ENCODE measurements around the gene IDUA. TPM values are rescaled to one million over a fixed set of nuclear protein-coding genes. Genes with fewer than 3 reads are reported as not detected.

The IDUA gene
- polyA plus RNA-seq, 1 donor = 16.5 TPM

- no peak for DNase-seq
These were observed 30.2 kb upstream of the IDUA start for GRCh38 chr4:956531-957230.

- DNase-seq = no peak
These were observed 29.6 kb upstream of the IDUA start for GRCh38 chr4:957231-957580.

- DNase-seq = no peak
These were observed 29.1 kb upstream of the IDUA start for GRCh38 chr4:957581-958313.

- no peak for DNase-seq
These were observed 28.6 kb upstream of the IDUA start for GRCh38 chr4:958314-958665.

GRCh38 chr4:958696-959337, 28.0 kb upstream of the IDUA start:
- no peak for DNase-seq

- DNase-seq = no peak
These were observed 27.3 kb upstream of the IDUA start for GRCh38 chr4:959338-960139.

GRCh38 chr4:960140-960635, 26.7 kb upstream of the IDUA start:
- no peak for DNase-seq

GRCh38 chr4:960636-961350, 26.1 kb upstream of the IDUA start:
- DNase-seq = no peak

- no peak for DNase-seq
These were observed 25.3 kb upstream of the IDUA start for GRCh38 chr4:961351-962230.

GRCh38 chr4:962231-963208, 24.3 kb upstream of the IDUA start:
- DNase-seq = no peak

GRCh38 chr4:963276-964225, 23.3 kb upstream of the IDUA start:
- no peak for DNase-seq

- no peak for DNase-seq
These were observed 22.4 kb upstream of the IDUA start for GRCh38 chr4:964346-965025.

- no peak for DNase-seq
These were observed 21.6 kb upstream of the IDUA start for GRCh38 chr4:965048-965765.

GRCh38 chr4:965766-966134, 21.1 kb upstream of the IDUA start:
- DNase-seq = no peak

GRCh38 chr4:966266-967112, 20.4 kb upstream of the IDUA start:
- no peak for DNase-seq
